Measurements from ENCODE around the gene HOXD12. TPM values are rescaled to one million over a fixed set of nuclear protein-coding genes. Genes with fewer than 3 reads are reported as not detected.

The HOXD12 gene
- total RNA-seq = not detected

GRCh38 chr2:176099728-176100546 is at the start of gene HOXD12:
HOXD12 (plus strand) TSS chr2:176099795; CDS start chr2:176099802, 7 bp downstream.

GRCh38 chr2:176083796-176084261 is 15.8 kb upstream of the HOXD12 start, which contains the start of gene EVX2:
EVX2 (minus strand) TSS chr2:176083962; CDS start chr2:176083776, 186 bp downstream.

GRCh38 chr2:176092270-176093144 is 7.1 kb upstream of the HOXD12 start, which contains the start of gene HOXD13:
HOXD13 (plus strand) TSS chr2:176092721; CDS start chr2:176092891, 170 bp downstream.

GRCh38 chr2:176106581-176107539 is 7.3 kb downstream of the HOXD12 start, which contains the start of gene HOXD11:
HOXD11 (plus strand) TSS chr2:176107280; CDS start chr2:176107356, 76 bp downstream.

GRCh38 chr2:176115883-176116813 is 16.6 kb downstream of the HOXD12 start, which contains the start of gene HOXD10:
HOXD10 (plus strand) TSS chr2:176116778; CDS start chr2:176116834, 56 bp downstream.

GRCh38 chr2:176122683-176123410 is 23.3 kb downstream of the HOXD12 start, which contains the start of gene HOXD9:
HOXD9 (plus strand) TSS chr2:176122719; CDS start chr2:176122769, 50 bp downstream.

GRCh38 chr2:176128982-176129796 is 29.6 kb downstream of the HOXD12 start, which contains the start of gene HOXD8:
HOXD8 (plus strand) TSS chr2:176129705; CDS start chr2:176130367, 662 bp downstream.

GRCh38 chr2:176151442-176152287 is 52.1 kb downstream of the HOXD12 start, which contains the start of gene HOXD4:
HOXD4 (plus strand) TSS chr2:176151550; CDS start chr2:176151634, 84 bp downstream.

Small RNA genes lying within 50 kb of the gene (small RNA-seq; reads per million reads assigned to genes)
- gene MIR10B = 251 reads per million, percentile 98 among the genes with 10 or more reads in this experiment

Other genes starting within 250 kb of the HOXD12 start
- gene LNPK, start 97.5 kb upstream of the HOXD12 start, total RNA-seq = 76.8 TPM
- gene EVX2, start 15.8 kb upstream of the HOXD12 start, total RNA-seq = not detected
- gene HOXD13, start 7.1 kb upstream of the HOXD12 start, total RNA-seq = not detected
- gene HOXD11, start 7.5 kb downstream of the HOXD12 start, total RNA-seq = not detected
- not detected for gene HOXD10, start 17.0 kb downstream of the HOXD12 start, total RNA-seq
- not detected for gene HOXD9, start 22.9 kb downstream of the HOXD12 start, total RNA-seq
- gene HOXD8, start 29.9 kb downstream of the HOXD12 start, total RNA-seq = not detected
- gene HOXD4, start 51.8 kb downstream of the HOXD12 start, total RNA-seq = not detected
- gene HOXD3, start 57.5 kb downstream of the HOXD12 start, total RNA-seq = not detected
- not detected for gene HOXD1, start 88.9 kb downstream of the HOXD12 start, total RNA-seq
- 55.6 TPM for gene MTX2, start 169.6 kb downstream of the HOXD12 start, total RNA-seq

All from diencephalon (tissue), 1 donor.